A549 (cell line): ENCODE measurements around the gene TFDP2. TPM values are rescaled to one million over a fixed set of nuclear protein-coding genes. Genes with fewer than 3 reads are reported as not detected.
A peak's percentile ranks its signal among the peaks of the same experiment; 100 is the strongest.

ENCODE experiments used
- ATAC-seq, 2 experiments: fragments of 200-7000 bp in 1 of 2; fragments of >200 bp in 1 of 2; cut with Nextera tagmentation in 1 of 2; cut with Tn5 transposase in 1 of 2; 3 replicates each; pipeline versions ENCODE4 v1.8.0 to v1.9.1; 2018 to 2020; ENCODE audit warnings: mild to moderate bottlenecking in 1 of 2, moderate library complexity in 1 of 2
- CTCF ChIA-PET: fragments of 300-600 bp; sonication (Branson Sonifier 250); formaldehyde crosslinking; extraction: SDS; loops from one replicate; lab custom pipeline; 2021; ENCODE audit warnings: antibody characterized with exemption, inconsistent platforms; lab: Yijun Ruan, JAX
- POLR2A ChIA-PET: fragments of 350-600 bp; formaldehyde crosslinking; extraction: SDS; loops from one replicate; lab custom pipeline; 2021; ENCODE audit warnings: antibody characterized with exemption, inconsistent platforms; lab: Yijun Ruan, JAX
- DNase-seq, 2 experiments: peaks; one replicate each; pipeline versions ENCODE4 v3.0.0 to v3.0.0-alpha.2; 2011 to 2016; ENCODE audit warnings: low read depth in 1 of 2, low spot score in 1 of 2
- FAIRE-seq: peaks from 2 replicates; lab custom pipeline; 2011; peaks lifted over from hg19 to GRCh38; lab: Jason Lieb, UNC
- H3K27ac ChIP-seq, 2 experiments: fragments of >200 bp; sonication (Bioruptor Twin); formaldehyde crosslinking; 3 replicates each; pipeline ENCODE4 v1.5.1; 2016 to 2017
- H3K4me1 ChIP-seq: fragments of >200 bp; sonication (Bioruptor Twin); formaldehyde crosslinking; 3 replicates; pipeline ENCODE4 v1.6.1; 2016
- H3K4me2 ChIP-seq: fragments of >200 bp; sonication (Bioruptor Twin); formaldehyde crosslinking; 3 replicates; pipeline ENCODE4 v1.6.1; 2016
- H3K4me3 ChIP-seq: fragments of >200 bp; sonication (Bioruptor Twin); formaldehyde crosslinking; 3 replicates; pipeline ENCODE4 v1.5.1; 2016
- H3K9me3 ChIP-seq: fragments of >200 bp; sonication (Bioruptor Twin); formaldehyde crosslinking; 3 replicates; pipeline ENCODE4 v1.6.1; 2016
- BCL3 ChIP-seq: fragments of >200 bp; sonication (Bioruptor Twin); formaldehyde crosslinking; IDR thresholded peaks from 3 replicates; pipeline ENCODE4 v1.6.1; 2016
- CBX2 ChIP-seq: fragments of 200-600 bp; sonication (generic); IDR thresholded peaks from 2 replicates; pipeline ENCODE4 v1.6.1; 2016; ENCODE audit warnings: low read depth, mild to moderate bottlenecking, borderline replicate concordance
- CBX8 ChIP-seq: fragments of 200-600 bp; sonication (generic); IDR thresholded peaks from 2 replicates; pipeline ENCODE4 v1.6.1; 2016
- CEBPB ChIP-seq, 2 experiments: fragments of >200 bp in 1 of 2; sonication (Bioruptor Twin) in 1 of 2; formaldehyde crosslinking in 1 of 2; IDR thresholded peaks; 2 replicates each; pipeline ENCODE4 v1.6.1; 2012 to 2016
- CHD4 ChIP-seq: fragments of 200-600 bp; sonication (generic); IDR thresholded peaks from 2 replicates; pipeline ENCODE4 v1.6.1; 2016; ENCODE audit warnings: antibody characterized with exemption, mild to moderate bottlenecking, borderline replicate concordance
- ESRRA ChIP-seq: fragments of 150-350 bp; IDR thresholded peaks from 2 replicates; pipeline ENCODE4 v1.6.1; 2014; ENCODE audit warnings: mild to moderate bottlenecking, low read length, borderline replicate concordance
- HOXB5 ChIP-seq: fragments of 250-450 bp; sonication (Bioruptor Pico); IDR thresholded peaks from 2 replicates; pipeline ENCODE4 v1.5.0; 2020; ENCODE audit warnings: mild to moderate bottlenecking, moderate library complexity
- NFE2L2 ChIP-seq: fragments of 150-350 bp; conservative IDR thresholded peaks from 2 replicates; pipeline ENCODE4 v1.6.1; 2014; ENCODE audit warnings: low read length
- POLR2A ChIP-seq: IDR thresholded peaks from 2 replicates; pipeline ENCODE4 v1.6.1; 2012; ENCODE audit warnings: mild to moderate bottlenecking, low read length
- RAD21 ChIP-seq, 2 experiments: fragments of >200 bp in 1 of 2; sonication (Bioruptor Twin) in 1 of 2; formaldehyde crosslinking in 1 of 2; IDR thresholded peaks in 1 of 2; conservative IDR thresholded peaks in 1 of 2; 2 replicates in 1 of 2; 3 replicates in 1 of 2; pipeline ENCODE4 v1.6.1; 2012 to 2018; ENCODE audit warnings: inconsistent platforms in 1 of 2
- RARB ChIP-seq: fragments of 250-450 bp; sonication (Bioruptor Pico); IDR thresholded peaks from 2 replicates; pipeline ENCODE4 v1.8.0; 2021; ENCODE audit warnings: mild to moderate bottlenecking, moderate library complexity
- RCOR1 ChIP-seq: fragments of 150-350 bp; IDR thresholded peaks from 2 replicates; pipeline ENCODE4 v1.6.1; 2014; ENCODE audit warnings: antibody characterized with exemption, low read length, low read depth
- REST ChIP-seq: fragments of 200-600 bp; sonication (generic); IDR thresholded peaks from 2 replicates; pipeline ENCODE4 v1.6.1; 2016; ENCODE audit warnings: antibody characterized with exemption, mild to moderate bottlenecking, moderate library complexity
- RFX5 ChIP-seq: fragments of 450-650 bp; IDR thresholded peaks from 2 replicates; pipeline ENCODE4 v1.7.1; 2014; ENCODE audit warnings: antibody characterized with exemption, mild to moderate bottlenecking, moderate library complexity
- RNF2 ChIP-seq: fragments of 200-600 bp; sonication (generic); IDR thresholded peaks from 2 replicates; pipeline ENCODE4 v1.6.1; 2016; ENCODE audit warnings: low read depth, mild to moderate bottlenecking, antibody characterized with exemption, moderate library complexity, borderline replicate concordance
- SMC3 ChIP-seq: fragments of >200 bp; sonication (Bioruptor Twin); formaldehyde crosslinking; IDR thresholded peaks from 3 replicates; pipeline ENCODE4 v1.6.1; 2018; ENCODE audit warnings: inconsistent platforms
- TFCP2L1 ChIP-seq: fragments of 250-450 bp; sonication (Bioruptor Pico); IDR thresholded peaks from 2 replicates; pipeline ENCODE4 v1.5.0; 2021; ENCODE audit warnings: mild to moderate bottlenecking
- ZFP36 ChIP-seq: fragments of 450-650 bp; IDR thresholded peaks from 2 replicates; pipeline ENCODE4 v1.6.1; 2014; ENCODE audit warnings: borderline replicate concordance; ENCODE audit not compliant: partially characterized antibody
- ZNF302 ChIP-seq: fragments of 250-450 bp; sonication (Bioruptor Pico); IDR thresholded peaks from 2 replicates; pipeline ENCODE4 v1.9.0; 2021; ENCODE audit warnings: inconsistent platforms, mild to moderate bottlenecking, moderate library complexity
- WGBS: methylation state at CpG from one replicate; pipeline ENCODE4 v1.1.6; 2017; ENCODE audit errors: missing lambda C conversion rate; 5-methylcytosine and 5-hydroxymethylcytosine counted together
- polyA plus RNA-seq, 4 experiments: library from polyadenylated mRNA; depleted of rRNA in 3 of 4; stranded (reverse); fragments of >200 nt; fragmentation: RNase III in 1 of 4; extraction: RNeasy Plus Mini Kit Qiagen cat#74134 plus additional on column Dnase treatment in 1 of 4; gene quantifications; 2 replicates in 3 of 4; 3 replicates in 1 of 4; pipeline ENCODE4 v1.2.3, GENCODE V29; 2011 to 2017
- TF ChIP-seq, protein P1 (sequence below): fragments of >200 bp; sonication (Bioruptor Twin); formaldehyde crosslinking; IDR thresholded peaks from 2 replicates; pipeline ENCODE4 v1.6.1; 2016
- TF ChIP-seq, protein P2 (sequence below): IDR thresholded peaks from 2 replicates; pipeline ENCODE4 v1.6.1; 2012; ENCODE audit warnings: low read depth, borderline replicate concordance
- TF ChIP-seq, protein P3 (sequence below): fragments of 450-650 bp; IDR thresholded peaks from 2 replicates; pipeline ENCODE4 v1.6.1; 2014; ENCODE audit warnings: antibody characterized with exemption
- TF ChIP-seq, protein P4 (sequence below): fragments of >200 bp; sonication (Bioruptor Twin); formaldehyde crosslinking; IDR thresholded peaks from 3 replicates; pipeline ENCODE4 v1.5.1; 2016

The TFDP2 gene
- polyA plus RNA-seq, 2 of the 4 experiments (the other 2 are of a cell fraction) = 9.6 to 61.5 TPM

DNA sequence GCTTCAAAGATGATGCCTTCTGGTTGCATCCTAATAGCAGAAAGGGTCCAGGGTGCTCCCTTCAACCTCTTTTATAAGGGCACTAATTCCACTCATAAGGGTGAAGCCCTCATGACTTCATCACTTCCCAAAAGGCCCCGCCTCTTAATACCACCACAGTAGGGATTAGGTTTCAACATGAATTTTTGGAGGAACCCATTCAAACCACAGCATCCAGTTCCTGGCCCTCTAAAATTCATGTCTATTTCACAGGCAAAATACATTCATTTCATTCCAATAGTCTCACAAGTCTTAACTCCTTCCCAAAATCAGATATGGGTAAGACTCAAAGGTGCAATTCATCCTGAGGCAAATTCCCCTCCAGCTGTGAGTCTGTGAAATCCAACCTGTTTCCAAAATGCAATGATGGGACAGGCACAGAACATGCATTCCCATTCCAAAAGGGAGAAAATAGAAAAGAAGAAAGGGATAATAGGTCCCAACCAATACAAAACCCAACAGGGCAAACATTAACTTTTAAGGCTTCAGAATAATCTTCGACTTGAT lies 148.9 kb downstream of the TFDP2 start:
- no peak for FAIRE-seq
- 69% methylated on average over 2 of the region's 2 CpGs for WGBS
- DNase-seq = no peak
- POLR2A ChIA-PET = no interaction called here
- peaks cover 10% of the 10 kb centered on the region; the same call in 2 of the 3 replicates for H3K4me1 ChIP-seq
- CTCF ChIA-PET = interaction anchor here (1.2 kb wide), 1 partner anchor 49 kb away, joined by 4 read pairs; no protein-coding TSS in a partner anchor
- H3K4me2 ChIP-seq = no peak overlapping the region
- ATAC-seq = no peak
- H3K9me3 ChIP-seq = no peaks in the 10 kb centered on the region
- no peak overlapping the region for H3K27ac ChIP-seq
- TF ChIP-seq, protein P1, sequence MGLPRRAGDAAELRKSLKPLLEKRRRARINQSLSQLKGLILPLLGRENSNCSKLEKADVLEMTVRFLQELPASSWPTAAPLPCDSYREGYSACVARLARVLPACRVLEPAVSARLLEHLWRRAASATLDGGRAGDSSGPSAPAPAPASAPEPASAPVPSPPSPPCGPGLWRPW = no peak
- TF ChIP-seq RFX5 (no peak), CEBPB (IDR thresholded peaks at IDR 0.05) (no peak), ESRRA (no peak), REST (no peak), CHD4 (no peak), ZNF302 (CRISPR knock-in tag) (no peak), SMC3 (no peak), RCOR1 (no peak), RNF2 (no peak), RARB (CRISPR knock-in tag) (no peak), TFCP2L1 (no peak), CBX2 (no peak), CBX8 (no peak), NFE2L2 (no peak), POLR2A (no peak), HOXB5 (CRISPR knock-in tag) (no peak), ZFP36 (no peak)
- TF ChIP-seq, protein P2, sequence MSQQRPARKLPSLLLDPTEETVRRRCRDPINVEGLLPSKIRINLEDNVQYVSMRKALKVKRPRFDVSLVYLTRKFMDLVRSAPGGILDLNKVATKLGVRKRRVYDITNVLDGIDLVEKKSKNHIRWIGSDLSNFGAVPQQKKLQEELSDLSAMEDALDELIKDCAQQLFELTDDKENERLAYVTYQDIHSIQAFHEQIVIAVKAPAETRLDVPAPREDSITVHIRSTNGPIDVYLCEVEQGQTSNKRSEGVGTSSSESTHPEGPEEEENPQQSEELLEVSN = no peak
- TF ChIP-seq, protein P3, sequence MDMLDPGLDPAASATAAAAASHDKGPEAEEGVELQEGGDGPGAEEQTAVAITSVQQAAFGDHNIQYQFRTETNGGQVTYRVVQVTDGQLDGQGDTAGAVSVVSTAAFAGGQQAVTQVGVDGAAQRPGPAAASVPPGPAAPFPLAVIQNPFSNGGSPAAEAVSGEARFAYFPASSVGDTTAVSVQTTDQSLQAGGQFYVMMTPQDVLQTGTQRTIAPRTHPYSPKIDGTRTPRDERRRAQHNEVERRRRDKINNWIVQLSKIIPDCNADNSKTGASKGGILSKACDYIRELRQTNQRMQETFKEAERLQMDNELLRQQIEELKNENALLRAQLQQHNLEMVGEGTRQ = no peak
- no peak overlapping the region for H3K4me3 ChIP-seq

DNA sequence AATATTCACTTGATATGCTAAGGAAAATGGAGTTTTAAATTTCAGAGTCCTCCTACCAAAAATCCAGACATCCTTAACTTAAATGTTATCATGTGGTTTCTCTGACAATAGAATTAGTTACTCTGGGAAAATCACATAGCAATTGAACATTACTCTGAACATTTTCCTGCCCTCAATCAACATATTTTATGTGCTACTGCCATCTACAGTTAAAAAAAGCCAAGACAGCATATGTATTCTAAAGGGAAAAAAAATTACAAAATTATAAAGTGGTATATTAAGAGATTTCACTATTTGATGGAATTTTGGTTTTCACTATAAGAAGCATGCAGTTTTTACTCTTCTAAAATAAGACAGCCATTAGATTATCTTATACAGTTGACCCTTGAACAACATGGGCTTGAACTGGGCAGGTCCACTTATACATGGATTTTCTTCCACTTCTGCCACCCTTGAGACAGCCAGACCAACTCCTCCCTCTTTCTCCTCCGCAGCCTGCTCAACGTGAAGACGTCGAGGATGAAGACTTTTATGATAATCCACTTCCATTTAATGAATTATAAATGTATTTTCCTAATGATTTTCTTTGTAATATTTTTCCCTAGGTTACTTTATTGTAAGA lies 150.6 kb downstream of the TFDP2 start:
- Histone ChIP-seq H3K27ac (no peak overlapping the region), H3K4me1 (peaks cover 10% of the 10 kb centered on the region; the same call in 2 of the 3 replicates), H3K4me2 (no peak overlapping the region), H3K4me3 (no peak overlapping the region), H3K9me3 (no peaks in the 10 kb centered on the region)
- ChIA-PET POLR2A (no interaction called here), CTCF (interaction anchor here (1.0 to 1.1 kb wide), 3 partner anchors 261 to 539 kb away, joined by 3 to 4 read pairs (median 3); partner anchors contain the start of gene RNF7)
- 33% methylated on average over 4 of the region's 4 CpGs for WGBS
- TF ChIP-seq SMC3 (peak; percentile 49; the same call in 2 of the 3 replicates), RAD21 (conservative IDR thresholded peaks at IDR 0.05 in 1 of 2, IDR thresholded peaks at IDR 0.05 in 1 of 2) (peak; percentile 70 to 74), BCL3 (no peak)
- TF ChIP-seq, protein P4, sequence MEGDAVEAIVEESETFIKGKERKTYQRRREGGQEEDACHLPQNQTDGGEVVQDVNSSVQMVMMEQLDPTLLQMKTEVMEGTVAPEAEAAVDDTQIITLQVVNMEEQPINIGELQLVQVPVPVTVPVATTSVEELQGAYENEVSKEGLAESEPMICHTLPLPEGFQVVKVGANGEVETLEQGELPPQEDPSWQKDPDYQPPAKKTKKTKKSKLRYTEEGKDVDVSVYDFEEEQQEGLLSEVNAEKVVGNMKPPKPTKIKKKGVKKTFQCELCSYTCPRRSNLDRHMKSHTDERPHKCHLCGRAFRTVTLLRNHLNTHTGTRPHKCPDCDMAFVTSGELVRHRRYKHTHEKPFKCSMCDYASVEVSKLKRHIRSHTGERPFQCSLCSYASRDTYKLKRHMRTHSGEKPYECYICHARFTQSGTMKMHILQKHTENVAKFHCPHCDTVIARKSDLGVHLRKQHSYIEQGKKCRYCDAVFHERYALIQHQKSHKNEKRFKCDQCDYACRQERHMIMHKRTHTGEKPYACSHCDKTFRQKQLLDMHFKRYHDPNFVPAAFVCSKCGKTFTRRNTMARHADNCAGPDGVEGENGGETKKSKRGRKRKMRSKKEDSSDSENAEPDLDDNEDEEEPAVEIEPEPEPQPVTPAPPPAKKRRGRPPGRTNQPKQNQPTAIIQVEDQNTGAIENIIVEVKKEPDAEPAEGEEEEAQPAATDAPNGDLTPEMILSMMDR = peak; percentile 58
- ATAC-seq (peak; percentile 43 to 64; a peak in 4 of 6 replicates), DNase-seq (peak; percentile 7 to 14), FAIRE-seq (no peak)
